IMR-90 (cell line): ENCODE results near the gene RAX2.

Experiments
- CEBPB ChIP-seq: IDR thresholded peaks from 2 replicates; pipeline ENCODE4 v1.6.1; 2012; ENCODE audit warnings: low read depth, low read length, improper control_type of control experiment
- CTCF ChIP-seq: conservative IDR thresholded peaks from 2 replicates; pipeline ENCODE4 v1.5.1; 2012; ENCODE audit warnings: mild to moderate bottlenecking, low read depth, low read length, improper control_type of control experiment
- ELK1 ChIP-seq: fragments of 150-350 bp; IDR thresholded peaks from 2 replicates; pipeline ENCODE4 v1.6.1; 2016; ENCODE audit warnings: low read depth, mild to moderate bottlenecking, low read length, moderate library complexity, borderline replicate concordance
- FOS ChIP-seq: fragments of 150-350 bp; IDR thresholded peaks from 2 replicates; pipeline ENCODE4 v1.6.1; 2016; ENCODE audit warnings: low read depth, low read length
- MAZ ChIP-seq: IDR thresholded peaks from 2 replicates; pipeline ENCODE4 v1.6.1; 2012; ENCODE audit warnings: low read depth, mild to moderate bottlenecking, low read length, improper control_type of control experiment, moderate library complexity, borderline replicate concordance
- POLR2A ChIP-seq: IDR thresholded peaks from 2 replicates; pipeline ENCODE4 v1.6.1; 2012; ENCODE audit warnings: mild to moderate bottlenecking, low read depth, low read length
- RFX5 ChIP-seq: IDR thresholded peaks from 2 replicates; pipeline ENCODE4 v1.8.0; 2012; ENCODE audit warnings: low read depth, mild to moderate bottlenecking, low read length, moderate library complexity
- USF2 ChIP-seq: fragments of 150-350 bp; IDR thresholded peaks from 2 replicates; pipeline ENCODE4 v1.6.1; 2017; ENCODE audit warnings: mild to moderate bottlenecking, antibody characterized with exemption, low read length, low read depth

- TF ChIP-seq CTCF (no peak), ELK1 (no peak), USF2 (no peak), POLR2A (no peak), RFX5 (no peak), FOS (no peak), MAZ (no peak), CEBPB (no peak)
These were observed 7.1 kb upstream of the RAX2 start for GRCh38 chr19:3778899-3779723.
